GM18867 (cell line): ENCODE data around the gene RFPL4AL1.

Experiments used
- ATAC-seq: cut with Tn5 transposase; IDR thresholded peaks from one replicate; pipeline ENCODE4 v1.9.1; 2021; ENCODE audit warnings: mild to moderate bottlenecking, moderate library complexity; ENCODE audit not compliant: unreplicated experiment

The RFPL4AL1 gene

DNA sequence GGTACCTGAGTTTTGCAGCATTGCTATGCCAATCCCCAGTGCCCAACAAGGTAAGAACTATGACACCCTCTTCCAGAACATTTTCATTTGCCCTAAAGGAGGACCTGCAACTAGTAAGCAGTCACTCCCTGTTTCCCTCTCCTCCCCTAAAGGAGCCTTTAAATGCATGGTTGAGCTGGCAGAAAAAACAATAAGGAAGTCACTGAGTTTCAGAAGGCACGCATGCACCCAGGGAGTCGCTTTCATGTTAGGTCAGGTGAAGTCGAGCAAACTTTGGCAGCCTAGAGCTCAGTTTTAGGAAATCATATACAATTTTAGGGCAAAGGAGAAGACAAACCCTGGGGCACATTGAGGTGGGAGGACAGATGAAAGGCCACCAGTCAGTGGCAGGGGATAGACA lies 51.1 kb downstream of the RFPL4AL1 start:
- no peak for ATAC-seq
